GM18873 (cell line): ENCODE measurements around the gene EML4.

Experiments
- ATAC-seq: cut with Tn5 transposase; IDR thresholded peaks from one replicate; pipeline ENCODE4 v1.9.1; 2021; ENCODE audit warnings: mild to moderate bottlenecking, moderate library complexity, moderate number of reproducible peaks; ENCODE audit not compliant: unreplicated experiment, low FRiP score

The EML4 gene

DNA sequence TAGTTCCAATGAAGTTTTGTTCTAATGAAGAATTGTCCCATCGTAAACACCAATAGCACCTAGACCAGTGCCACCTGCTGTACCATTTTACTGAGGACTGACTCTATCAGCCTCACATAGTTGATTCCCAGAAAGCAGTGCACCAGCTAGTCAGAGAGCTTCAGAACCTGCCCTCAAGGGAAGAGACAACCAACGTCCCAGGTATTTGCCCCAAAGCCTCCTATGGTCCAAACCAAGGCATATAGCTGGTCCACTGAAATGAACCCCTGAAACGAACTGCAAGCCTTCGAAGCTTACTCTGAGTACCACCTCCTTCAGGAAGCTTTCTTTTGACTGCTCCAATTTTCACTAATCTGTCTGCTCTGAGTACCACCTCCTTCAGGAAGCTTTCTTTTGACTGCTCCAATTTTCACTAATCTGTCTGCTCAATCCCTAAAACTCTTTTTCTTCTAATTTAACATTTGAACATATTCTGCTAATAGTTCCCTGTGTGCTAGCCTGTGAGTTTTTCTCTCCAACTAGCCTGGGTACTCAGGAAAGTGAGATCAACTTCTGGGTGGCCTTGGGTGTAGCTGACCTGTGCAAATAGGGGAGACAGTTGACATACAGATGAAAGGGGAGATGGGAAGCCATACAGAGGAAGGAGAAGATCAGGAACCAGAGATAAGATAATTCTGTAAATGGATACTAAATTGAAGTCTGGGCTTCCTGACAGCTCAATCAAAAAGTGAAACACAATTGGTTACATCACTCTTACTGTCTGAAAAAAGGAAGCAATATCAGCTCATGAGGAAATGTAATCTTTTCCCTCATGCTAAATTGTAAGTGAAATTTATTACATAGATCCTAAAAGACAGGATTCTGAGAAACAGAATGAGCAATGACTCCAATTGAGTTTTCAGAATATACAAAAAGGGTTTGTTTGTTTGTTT, 33.5 kb upstream of the EML4 start:
- ATAC-seq: no peak

DNA sequence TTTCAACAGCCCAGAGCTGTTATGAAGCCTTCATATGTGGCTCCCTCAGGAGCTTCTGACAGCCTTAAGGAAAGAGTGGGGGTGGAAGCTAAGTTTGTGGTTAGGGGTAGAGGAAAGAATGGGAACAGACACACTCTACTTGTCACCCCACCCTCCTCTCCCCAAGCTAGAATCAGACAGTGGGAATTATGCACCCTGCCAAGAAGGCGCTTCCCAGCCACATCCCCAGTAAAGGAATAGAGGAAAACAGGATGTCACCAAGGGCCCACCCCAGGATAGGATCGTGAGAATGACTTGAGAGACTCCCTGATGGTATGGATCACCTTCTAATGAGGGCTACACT, 32.4 kb upstream of the EML4 start:
- no peak for ATAC-seq

DNA sequence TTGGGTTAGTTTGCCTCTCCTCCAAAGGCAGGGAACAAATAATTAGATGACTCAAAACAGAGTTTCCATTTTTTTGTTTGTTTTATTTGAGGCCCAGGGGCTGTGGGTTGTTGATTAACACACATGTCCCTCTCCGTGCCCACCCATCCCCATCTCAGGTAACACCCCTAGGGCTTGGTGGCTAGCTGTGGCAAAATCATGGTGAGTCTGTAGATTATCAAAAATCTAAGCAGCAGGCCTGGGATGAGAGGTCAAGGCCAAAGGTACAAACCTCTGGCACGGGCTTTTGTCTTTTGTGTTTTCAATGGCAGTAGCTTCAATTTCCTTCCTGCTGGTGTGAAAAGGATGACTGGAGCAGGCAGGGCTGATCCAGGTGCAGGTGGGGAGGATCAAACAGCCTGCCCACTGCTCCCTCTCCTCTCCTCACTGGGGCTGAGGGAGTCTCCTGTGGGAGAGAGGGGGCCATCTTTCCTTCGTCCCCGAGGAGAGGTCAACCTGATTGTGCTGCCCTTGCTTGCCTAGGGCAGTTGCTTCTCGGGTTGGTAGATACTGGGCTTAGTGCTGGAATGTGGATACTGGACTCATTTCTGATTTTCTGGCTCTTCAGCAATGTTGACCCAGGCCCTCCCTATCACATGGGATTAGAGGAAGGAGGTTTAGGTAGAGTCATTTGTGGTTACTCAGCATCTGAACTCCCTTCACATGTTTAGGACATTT, 31.9 kb upstream of the EML4 start:
- no peak for ATAC-seq

DNA sequence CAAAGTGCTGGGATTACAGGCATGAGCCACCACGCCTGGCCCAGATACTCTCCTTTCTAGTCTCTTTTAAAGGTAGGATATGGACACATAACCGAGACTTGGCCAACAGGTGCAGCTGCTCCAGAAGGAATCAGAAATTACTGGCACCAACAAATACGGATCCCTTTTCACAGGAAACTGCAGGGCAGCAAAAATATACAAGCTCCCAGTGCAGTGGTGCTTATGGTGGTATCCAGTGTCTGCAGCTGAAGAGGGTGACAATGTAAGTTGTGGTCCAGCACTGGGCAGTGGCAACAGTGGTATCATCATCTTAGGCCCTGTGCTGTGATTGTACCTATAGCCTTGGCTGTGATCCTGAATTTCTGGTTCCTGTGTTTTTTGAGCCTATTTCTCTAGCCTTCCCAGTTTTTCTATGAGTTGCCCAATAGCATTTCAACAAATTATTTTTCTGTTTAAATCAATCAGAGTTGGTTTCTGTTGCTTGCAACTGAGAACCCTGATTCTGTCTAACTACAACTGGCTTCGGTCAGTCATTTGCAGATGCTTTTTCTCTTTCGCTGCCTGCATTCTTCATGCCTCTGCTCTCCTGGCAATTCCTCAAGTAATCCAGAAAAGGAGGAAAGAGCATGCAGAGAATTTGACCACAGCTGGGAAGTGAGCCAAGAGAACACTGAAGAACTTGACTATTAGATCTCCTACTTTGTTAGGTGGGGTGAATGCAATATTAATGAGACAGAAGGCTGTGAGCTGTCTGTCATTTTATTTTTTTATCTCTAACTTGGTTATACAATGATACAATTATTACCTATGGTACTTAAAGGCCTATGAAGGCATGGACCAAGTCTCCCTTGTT, 30.8 kb upstream of the EML4 start:
- ATAC-seq: no peak

- no peak for ATAC-seq
Observed at GRCh38 chr2:42139101-42139500, 30.1 kb upstream of the EML4 start.

DNA sequence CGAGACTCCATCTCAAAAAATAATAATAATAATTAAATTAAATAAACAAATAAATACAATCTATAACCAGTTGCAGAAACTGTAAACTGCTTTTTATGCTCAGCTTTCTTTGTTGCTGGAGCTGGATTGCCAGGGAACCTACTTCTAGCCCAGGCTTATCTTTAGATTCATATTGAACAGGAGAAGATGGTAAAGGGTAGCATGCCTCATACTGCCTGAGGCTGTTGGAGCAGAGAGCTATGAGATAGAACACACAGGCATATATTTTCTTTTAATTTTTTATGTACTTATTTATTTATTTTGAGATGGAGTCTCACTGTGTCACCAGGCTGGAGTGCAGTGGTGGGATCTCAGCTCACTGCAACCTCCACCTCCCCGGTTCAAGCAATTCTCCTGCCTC, 28.7 kb upstream of the EML4 start:
- ATAC-seq: no peak

DNA sequence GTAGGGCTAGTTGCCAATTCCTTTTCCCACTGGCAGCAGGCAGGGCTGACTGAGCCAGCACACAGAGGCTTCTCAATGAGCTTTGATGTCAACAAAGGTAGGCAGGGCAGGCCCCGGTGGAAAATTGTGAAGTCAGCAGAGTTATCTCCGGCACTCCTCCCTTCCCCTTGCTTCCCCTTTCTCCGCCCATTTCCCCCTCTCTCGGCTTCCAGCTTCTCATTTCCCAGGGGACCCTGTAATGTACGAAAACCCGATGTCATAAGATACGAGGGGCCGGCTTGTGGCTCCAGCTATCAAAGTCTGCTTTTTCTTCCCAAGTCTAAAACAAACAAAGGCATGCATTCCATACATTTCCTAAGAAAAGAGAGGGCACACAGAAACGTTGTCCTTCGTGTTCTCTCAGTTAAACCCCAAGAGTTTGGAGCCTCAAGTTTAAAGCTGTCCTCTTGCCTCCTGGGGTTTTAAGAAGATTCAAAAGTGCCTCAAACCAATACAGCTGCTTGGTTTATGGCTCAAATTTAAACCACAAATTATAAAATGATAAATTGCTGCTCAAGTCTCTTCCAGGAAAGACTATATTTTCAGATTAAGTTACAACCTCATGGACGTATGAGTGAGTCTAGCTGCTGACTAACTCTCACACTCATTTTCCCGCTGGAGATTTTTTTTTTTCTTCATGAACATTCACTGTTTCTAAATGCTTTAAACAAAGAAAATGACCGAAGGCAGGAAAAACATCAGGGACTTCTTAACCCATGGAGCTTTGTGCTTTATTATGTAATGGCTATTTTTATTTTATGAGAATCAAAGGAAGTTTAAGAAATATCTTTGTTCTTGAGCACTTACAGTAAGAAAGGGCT, 27.2 kb upstream of the EML4 start:
- ATAC-seq: no peak

GRCh38 chr2:42142547-42143184, 26.5 kb upstream of the EML4 start:
- no peak for ATAC-seq

DNA sequence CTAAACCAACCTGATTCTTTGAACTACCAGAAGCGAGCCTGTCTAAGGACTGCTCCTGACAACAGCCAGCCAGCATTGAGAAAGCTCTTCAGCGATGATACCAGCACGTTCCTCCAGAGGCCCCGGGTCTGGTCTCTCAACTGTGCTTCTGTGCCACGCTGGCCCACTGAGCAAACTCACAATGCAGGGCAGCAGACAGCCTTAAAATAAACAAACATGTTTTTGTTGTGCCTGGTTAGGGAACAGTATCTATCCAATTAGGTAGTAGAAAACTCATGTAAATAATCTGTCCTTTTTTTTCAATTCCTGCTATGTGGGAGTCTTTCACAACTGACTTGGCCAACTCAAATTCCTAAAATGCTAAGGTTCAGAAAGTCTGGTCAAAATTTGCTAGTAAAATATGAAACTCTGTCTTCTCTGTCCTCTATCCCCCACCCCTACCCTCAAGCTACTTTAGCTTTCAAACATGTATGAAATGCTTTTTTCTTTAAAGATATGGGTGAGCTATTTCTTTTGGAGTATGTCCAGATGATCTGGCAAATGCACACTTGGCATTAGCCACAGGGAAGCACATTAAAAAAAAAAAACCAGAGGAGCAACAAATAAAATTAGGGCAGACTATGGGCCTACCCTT, 21.4 kb upstream of the EML4 start:
- no peak for ATAC-seq

DNA sequence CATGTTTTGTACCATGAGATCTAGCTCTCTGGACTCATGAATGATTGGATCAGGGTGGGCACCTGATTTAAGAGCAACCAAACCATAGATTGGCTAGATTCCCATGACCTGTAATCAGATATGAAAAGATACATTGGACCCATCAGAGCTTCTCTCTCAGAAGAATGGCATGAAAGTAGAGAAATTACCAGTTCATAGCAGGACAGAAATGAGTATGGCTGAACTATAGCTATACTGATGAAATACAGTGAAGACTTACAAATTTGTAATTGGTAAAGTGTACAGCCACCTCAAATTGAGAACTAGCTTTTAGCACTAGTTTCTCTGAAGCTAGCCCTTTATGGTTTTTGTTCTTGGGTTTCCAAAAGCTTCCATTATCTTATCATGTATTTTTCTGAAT, 19.0 kb upstream of the EML4 start:
- no peak for ATAC-seq

GRCh38 chr2:42153944-42154581, 15.1 kb upstream of the EML4 start:
- no peak for ATAC-seq

- ATAC-seq: no peak
Observed at GRCh38 chr2:42156721-42157120, 12.4 kb upstream of the EML4 start.

- ATAC-seq: no peak
Observed at GRCh38 chr2:42161444-42161843, 7.7 kb upstream of the EML4 start.

GRCh38 chr2:42163444-42164045, 5.6 kb upstream of the EML4 start:
- ATAC-seq: no peak

GRCh38 chr2:42164046-42164445, 5.1 kb upstream of the EML4 start:
- no peak for ATAC-seq

DNA sequence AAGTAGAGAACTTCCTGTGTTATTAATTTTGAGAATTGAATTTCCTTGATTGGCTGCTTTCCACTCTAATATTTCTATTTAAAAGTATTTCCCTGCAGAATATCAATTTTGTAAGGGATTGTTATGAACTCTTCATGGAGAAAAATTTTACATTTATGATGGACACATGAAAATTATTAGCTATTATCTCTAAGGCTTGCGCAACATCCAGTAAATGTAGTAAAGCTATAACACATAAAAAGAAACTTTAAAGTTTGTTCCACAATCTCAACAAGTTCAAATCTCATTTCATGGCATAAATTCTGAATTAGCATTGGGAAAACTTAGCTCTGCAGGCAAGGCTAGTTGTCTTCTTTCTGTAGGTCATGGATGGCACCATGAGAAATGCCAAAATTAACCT, 4.2 kb upstream of the EML4 start:
- no peak for ATAC-seq

- ATAC-seq: no peak
Observed at GRCh38 chr2:42167458-42167857, 1.7 kb upstream of the EML4 start.

GRCh38 chr2:42168459-42169099, 574 bp upstream of the EML4 start:
- no peak for ATAC-seq
